H1 (cell line): Measurements from ENCODE around the gene CALM3. TPM values are rescaled to one million over a fixed set of nuclear protein-coding genes. Genes with fewer than 3 reads are reported as not detected.

Source experiments
- BCL11A ChIP-seq, 2 experiments: IDR thresholded peaks; one replicate each; pipeline ENCODE4 v1.6.1; 2011; ENCODE audit warnings: low read depth in 2 of 2, low read length in 2 of 2, mild to moderate bottlenecking in 2 of 2
- KDM1A ChIP-seq: fragments of 200-600, 300-600 bp; sonication (generic); IDR thresholded peaks from 2 replicates; pipeline ENCODE4 v1.7.1; 2016; ENCODE audit warnings: mild to moderate bottlenecking, low read length, borderline replicate concordance
- MAFK ChIP-seq: IDR thresholded peaks from 2 replicates; pipeline ENCODE4 v1.6.1; 2012; ENCODE audit warnings: low read depth, mild to moderate bottlenecking, improper control_type of control experiment, low read length
- POLR2AphosphoS5 ChIP-seq: IDR thresholded peaks from 2 replicates; pipeline ENCODE4 v1.6.1; 2011; ENCODE audit warnings: low read depth, low read length
- RBBP5 ChIP-seq: IDR thresholded peaks from 2 replicates; pipeline ENCODE4 v1.7.1; 2012; ENCODE audit warnings: low read depth, mild to moderate bottlenecking, inconsistent platforms, low read length, moderate library complexity, borderline replicate concordance
- TAF1 ChIP-seq: IDR thresholded peaks from 2 replicates; pipeline ENCODE4 v1.6.1; 2011; ENCODE audit warnings: mild to moderate bottlenecking, low read depth, low read length
- TCF12 ChIP-seq: IDR thresholded peaks from 2 replicates; pipeline ENCODE4 v1.6.1; 2011; ENCODE audit warnings: low read depth, mild to moderate bottlenecking, low read length
- YY1 ChIP-seq: IDR thresholded peaks from 2 replicates; pipeline ENCODE4 v1.6.1; 2011; ENCODE audit warnings: low read depth, mild to moderate bottlenecking, low read length
- polyA plus RNA-seq, 7 experiments: library from polyadenylated mRNA; depleted of rRNA in 3 of 7; stranded (reverse) in 5 of 7; unstranded in 2 of 7; fragments of >200 nt in 5 of 7; fragments of 200-250 nt in 2 of 7; gene quantifications; 1 replicate in 5 of 7; 2 replicates in 1 of 7; 4 replicates in 1 of 7; pipeline versions ENCODE4 v1.2.1 to v1.2.3, GENCODE V29; 2011 to 2013; ENCODE audit warnings: missing spikeins in 2 of 7, mixed read lengths in 2 of 7
- total RNA-seq: library from RNA; stranded (reverse); fragmentation: NEBNext Ultra II Directional; extraction: Animal tissue kit (Norgen Biotek cat#: 25700); gene quantifications from 2 replicates; pipeline ENCODE4 v1.2.1, GENCODE V29; 2021
- TF ChIP-seq, protein P1 (sequence below): IDR thresholded peaks from 2 replicates; pipeline ENCODE4 v1.6.1; 2011; ENCODE audit warnings: low read length, improper control_type of control experiment

Gene CALM3
- total and polyA plus RNA-seq, 2 of the 8 experiments (the other 6 are each of a cell fraction or from before 2014, with no cell fraction given), result 315 to 326 TPM

DNA sequence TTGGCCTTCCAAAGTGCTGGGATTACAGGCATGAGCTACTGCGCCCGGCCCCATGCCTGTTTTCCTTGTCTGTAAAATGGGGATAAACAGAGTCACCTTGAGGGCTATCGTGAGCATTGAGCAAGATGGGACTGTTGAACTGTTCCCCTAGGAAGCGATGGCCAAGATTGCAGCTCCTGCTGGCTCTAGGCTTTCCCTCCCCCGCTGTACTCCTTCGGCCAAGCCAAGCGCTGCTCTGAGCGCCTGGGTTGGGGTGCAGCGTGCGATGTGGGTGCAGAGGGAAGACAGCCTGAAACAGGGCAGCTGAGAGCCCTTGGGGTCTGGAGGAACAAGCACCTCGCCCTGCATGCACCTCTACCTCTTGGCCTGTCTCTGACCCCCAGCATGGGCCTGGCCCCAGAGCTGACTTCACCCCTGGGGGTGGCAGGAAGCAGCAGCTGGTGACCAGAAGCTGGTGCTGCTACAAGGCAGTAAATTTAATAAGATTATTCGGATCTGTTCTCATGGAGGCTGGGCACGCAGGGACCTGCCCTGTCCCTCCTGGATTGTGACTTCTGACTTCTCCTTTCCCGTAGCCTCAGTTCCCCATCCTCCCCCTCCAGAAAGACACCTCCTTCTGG, 29.6 kb downstream of the CALM3 start (continued):
- TF ChIP-seq, protein P1, sequence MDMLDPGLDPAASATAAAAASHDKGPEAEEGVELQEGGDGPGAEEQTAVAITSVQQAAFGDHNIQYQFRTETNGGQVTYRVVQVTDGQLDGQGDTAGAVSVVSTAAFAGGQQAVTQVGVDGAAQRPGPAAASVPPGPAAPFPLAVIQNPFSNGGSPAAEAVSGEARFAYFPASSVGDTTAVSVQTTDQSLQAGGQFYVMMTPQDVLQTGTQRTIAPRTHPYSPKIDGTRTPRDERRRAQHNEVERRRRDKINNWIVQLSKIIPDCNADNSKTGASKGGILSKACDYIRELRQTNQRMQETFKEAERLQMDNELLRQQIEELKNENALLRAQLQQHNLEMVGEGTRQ, result no peak
- TF ChIP-seq TCF12, result no peak
- TF ChIP-seq TAF1, result no peak
- no peak for TF ChIP-seq BCL11A (IDR thresholded peaks at IDR 0.05; ENCODE audit: low read depth in 2 of 2, low read length in 2 of 2)
- TF ChIP-seq MAFK, result no peak
- TF ChIP-seq RBBP5, result no peak
- TF ChIP-seq YY1, result no peak
- no peak for TF ChIP-seq KDM1A
- no peak for TF ChIP-seq POLR2AphosphoS5
- TF ChIP-seq, all 59 proteins: peak for 0
